Endometrial microvascular endothelial cells (primary cell): ENCODE results near the gene STRAP. TPM values are rescaled to one million over a fixed set of nuclear protein-coding genes. Genes with fewer than 3 reads are reported as not detected.

ENCODE experiments used
- in situ Hi-C: cut with HindIII; loops from 2 replicates; pipeline ENCODE4 v1.10.0; 2017; ENCODE audit warnings: low sequenced_read_pairs, low pct_unique_long_range_greater_than_20kb; ENCODE audit errors: inconsistent ontology term
- total RNA-seq: library from RNA; depleted of rRNA; stranded (reverse); fragments of >200 nt; gene quantifications from one replicate; pipeline ENCODE4 v1.2.3, GENCODE V29; 2015; ENCODE audit errors: inconsistent ontology term

The STRAP gene
- total RNA-seq = 147 TPM

- in situ Hi-C loops = no loop called here
Measured at GRCh38 chr12:15882118-15882971, at the start of gene STRAP. Gene STRAP (plus strand): TSS chr12:15882387. CDS start chr12:15882708, 321 bp downstream.

GRCh38 chr12:15834575-15834974 lies 47.6 kb upstream of the STRAP start:
- in situ Hi-C loops = no loop called here

GRCh38 chr12:15837141-15837790 lies 44.9 kb upstream of the STRAP start:
- in situ Hi-C loops = no loop called here

GRCh38 chr12:15839041-15839440 lies 43.1 kb upstream of the STRAP start:
- in situ Hi-C loops = no loop called here

- in situ Hi-C loops = no loop called here
Measured at GRCh38 chr12:15839682-15840081, 42.5 kb upstream of the STRAP start.

GRCh38 chr12:15842108-15842507 lies 40.1 kb upstream of the STRAP start:
- in situ Hi-C loops = no loop called here

GRCh38 chr12:15846887-15847286 lies 35.3 kb upstream of the STRAP start:
- in situ Hi-C loops = no loop called here

- in situ Hi-C loops = no loop called here
Measured at GRCh38 chr12:15848606-15849005, 33.6 kb upstream of the STRAP start.

GRCh38 chr12:15851045-15851620 lies 31.1 kb upstream of the STRAP start:
- in situ Hi-C loops = no loop called here

- in situ Hi-C loops = no loop called here
Measured at GRCh38 chr12:15851919-15852318, 30.3 kb upstream of the STRAP start.

GRCh38 chr12:15852383-15852782 lies 29.8 kb upstream of the STRAP start:
- in situ Hi-C loops = no loop called here

- in situ Hi-C loops = no loop called here
Measured at GRCh38 chr12:15853877-15854276, 28.3 kb upstream of the STRAP start.

- in situ Hi-C loops = no loop called here
Measured at GRCh38 chr12:15854916-15855315, 27.3 kb upstream of the STRAP start.

- in situ Hi-C loops = no loop called here
Measured at GRCh38 chr12:15855646-15856045, 26.5 kb upstream of the STRAP start.

GRCh38 chr12:15856097-15856982 lies 25.8 kb upstream of the STRAP start:
- in situ Hi-C loops = no loop called here

- in situ Hi-C loops = no loop called here
Measured at GRCh38 chr12:15858353-15858752, 23.8 kb upstream of the STRAP start.

GRCh38 chr12:15859116-15859515 lies 23.1 kb upstream of the STRAP start:
- in situ Hi-C loops = no loop called here

GRCh38 chr12:15861404-15861803 lies 20.8 kb upstream of the STRAP start:
- in situ Hi-C loops = no loop called here

- in situ Hi-C loops = no loop called here
Measured at GRCh38 chr12:15862840-15863239, 19.3 kb upstream of the STRAP start.
